ENCODE data around the gene USP47. TPM values are rescaled to one million over a fixed set of nuclear protein-coding genes. Genes with fewer than 3 reads are reported as not detected.

USP47 gene
- total RNA-seq, 1 experiment from 2014 or later, result 50.4 TPM

DNA sequence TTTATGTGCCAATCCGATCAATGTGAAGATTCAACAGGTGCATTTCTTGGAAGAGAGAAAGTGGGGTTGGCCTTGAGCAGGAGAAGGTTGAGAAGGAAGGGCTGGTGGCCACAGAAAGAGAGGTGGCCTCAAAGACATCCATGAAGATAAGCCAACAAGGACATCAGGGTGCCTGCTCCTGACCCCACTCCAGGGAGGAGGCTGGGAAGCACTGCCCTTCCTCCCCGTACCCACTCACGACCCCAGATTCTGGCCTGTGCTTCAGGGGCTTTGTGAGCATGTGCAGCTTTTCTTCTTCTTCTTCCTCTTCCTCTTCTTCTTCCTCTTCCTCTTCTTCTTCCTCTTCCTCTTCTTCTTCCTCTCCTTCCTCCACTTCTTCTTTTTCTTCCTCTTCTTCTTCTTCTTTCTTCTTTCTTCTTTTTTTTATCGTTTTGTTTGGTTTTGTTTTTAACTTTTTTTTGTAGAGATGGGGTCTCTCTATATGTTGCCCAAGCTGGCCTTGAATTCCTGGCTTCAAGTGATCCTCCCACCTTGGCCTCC lies 136.4 kb downstream of the USP47 start:
- DNase-seq, result no peak
- H3K36me3 Mint-ChIP-seq (ENCODE audit: insufficient read depth, unreplicated experiment), result peaks cover 40% of the 10 kb centered on the region
- TF ChIP-seq, protein P1, sequence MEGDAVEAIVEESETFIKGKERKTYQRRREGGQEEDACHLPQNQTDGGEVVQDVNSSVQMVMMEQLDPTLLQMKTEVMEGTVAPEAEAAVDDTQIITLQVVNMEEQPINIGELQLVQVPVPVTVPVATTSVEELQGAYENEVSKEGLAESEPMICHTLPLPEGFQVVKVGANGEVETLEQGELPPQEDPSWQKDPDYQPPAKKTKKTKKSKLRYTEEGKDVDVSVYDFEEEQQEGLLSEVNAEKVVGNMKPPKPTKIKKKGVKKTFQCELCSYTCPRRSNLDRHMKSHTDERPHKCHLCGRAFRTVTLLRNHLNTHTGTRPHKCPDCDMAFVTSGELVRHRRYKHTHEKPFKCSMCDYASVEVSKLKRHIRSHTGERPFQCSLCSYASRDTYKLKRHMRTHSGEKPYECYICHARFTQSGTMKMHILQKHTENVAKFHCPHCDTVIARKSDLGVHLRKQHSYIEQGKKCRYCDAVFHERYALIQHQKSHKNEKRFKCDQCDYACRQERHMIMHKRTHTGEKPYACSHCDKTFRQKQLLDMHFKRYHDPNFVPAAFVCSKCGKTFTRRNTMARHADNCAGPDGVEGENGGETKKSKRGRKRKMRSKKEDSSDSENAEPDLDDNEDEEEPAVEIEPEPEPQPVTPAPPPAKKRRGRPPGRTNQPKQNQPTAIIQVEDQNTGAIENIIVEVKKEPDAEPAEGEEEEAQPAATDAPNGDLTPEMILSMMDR (IDR thresholded peaks at IDR 0.05; ENCODE audit: insufficient read depth in 1 of 2, low read depth in 1 of 2, low read length in 1 of 2, severe bottlenecking in 1 of 2, unreplicated experiment in 1 of 2), result no peak
- ChIA-PET CTCF (interaction anchor here (0.6 kb wide), 1 partner anchor 11 kb away, joined by 3 read pairs; no protein-coding TSS in a partner anchor), POLR2A (no interaction called here)
- no TSS peak for BruUV-seq (replicated peaks)
- peaks cover 54% of the 10 kb centered on the region for H3K4me1 Mint-ChIP-seq (ENCODE audit: low read depth, unreplicated experiment)
- H3K4me3 ChIP-seq (ENCODE audit: low read depth, low read length), result no peak overlapping the region
- H3K36me3 ChIP-seq (ENCODE audit: control insufficient read depth, insufficient read depth, low read length), result no peaks in the 10 kb centered on the region
- no peaks in the 10 kb centered on the region for H3K27me3 ChIP-seq (replicated peaks; ENCODE audit: control insufficient read depth, insufficient read depth, low read length)
- H3K27ac Mint-ChIP-seq (ENCODE audit: unreplicated experiment), result no peak overlapping the region
- peaks cover 6% of the 10 kb centered on the region for H3K9me3 Mint-ChIP-seq (ENCODE audit: unreplicated experiment)
- H3K4me1 ChIP-seq, result peaks cover 23% of the 10 kb centered on the region
- H3K27me3 Mint-ChIP-seq (ENCODE audit: insufficient read depth, unreplicated experiment), result no peaks in the 10 kb centered on the region
- no peaks in the 10 kb centered on the region for H3K9me3 ChIP-seq
- no peak overlapping the region for H3K4me3 Mint-ChIP-seq (ENCODE audit: unreplicated experiment)
- intact Hi-C loops (cut with micrococcal nuclease; ENCODE audit: unreplicated experiment), result no loop called here

DNA sequence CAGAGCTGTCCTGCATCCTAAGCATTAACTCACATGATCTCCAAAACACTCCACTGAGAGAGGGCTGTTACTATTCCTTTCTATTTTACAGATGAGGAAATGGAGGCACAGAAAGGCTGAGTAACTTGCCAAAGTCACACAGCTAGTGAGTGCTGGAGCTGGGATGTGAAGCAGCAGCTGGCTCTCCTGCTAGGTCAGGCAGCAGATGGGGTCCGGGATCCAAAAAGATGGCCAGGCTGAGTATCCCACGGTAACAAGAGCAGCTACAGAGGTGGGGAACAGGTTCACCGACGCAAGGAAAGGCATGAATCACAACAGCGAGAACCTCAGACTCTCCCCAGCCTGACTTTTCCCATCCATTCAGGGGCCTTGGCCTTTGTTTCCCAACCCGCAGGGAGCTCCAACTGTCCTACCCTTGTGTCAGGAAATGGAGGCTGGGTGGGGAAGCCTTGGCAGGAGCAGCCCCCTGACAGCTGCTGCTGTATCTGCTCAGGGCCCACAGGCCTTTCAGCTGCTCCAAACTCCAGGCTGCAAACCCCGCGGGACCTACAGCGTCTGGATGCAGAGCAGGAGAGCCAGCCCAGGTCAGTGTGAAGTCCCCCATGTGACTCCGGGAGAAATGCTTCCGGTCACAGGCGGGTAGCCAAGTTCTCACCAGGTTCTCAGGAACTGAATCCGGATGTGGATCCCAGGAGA lies 137.2 kb downstream of the USP47 start:
- H3K9me3 Mint-ChIP-seq (ENCODE audit: unreplicated experiment), result peaks cover 6% of the 10 kb centered on the region
- ChIA-PET POLR2A (no interaction called here), CTCF (no interaction called here)
- H3K9me3 ChIP-seq, result no peaks in the 10 kb centered on the region
- H3K27ac Mint-ChIP-seq (ENCODE audit: unreplicated experiment), result peak overlapping the region; percentile 69
- intact Hi-C loops (cut with micrococcal nuclease; ENCODE audit: unreplicated experiment), result no loop called here
- H3K36me3 ChIP-seq (ENCODE audit: control insufficient read depth, insufficient read depth, low read length), result peaks cover 3% of the 10 kb centered on the region; the same call in 1 of the 2 replicates
- DNase-seq, result no peak
- H3K4me3 ChIP-seq (ENCODE audit: low read depth, low read length), result no peak overlapping the region
- H3K4me1 ChIP-seq, result peaks cover 23% of the 10 kb centered on the region
- H3K27me3 ChIP-seq (replicated peaks; ENCODE audit: control insufficient read depth, insufficient read depth, low read length), result no peaks in the 10 kb centered on the region
- no peak overlapping the region for H3K4me3 Mint-ChIP-seq (ENCODE audit: unreplicated experiment)
- no peaks in the 10 kb centered on the region for H3K27me3 Mint-ChIP-seq (ENCODE audit: insufficient read depth, unreplicated experiment)
- TF ChIP-seq, protein P1 (IDR thresholded peaks at IDR 0.05; ENCODE audit: insufficient read depth in 1 of 2, low read depth in 1 of 2, low read length in 1 of 2, severe bottlenecking in 1 of 2, unreplicated experiment in 1 of 2), result no peak
- peaks cover 54% of the 10 kb centered on the region for H3K4me1 Mint-ChIP-seq (ENCODE audit: low read depth, unreplicated experiment)
- BruUV-seq (replicated peaks), result no TSS peak
- peaks cover 45% of the 10 kb centered on the region for H3K36me3 Mint-ChIP-seq (ENCODE audit: insufficient read depth, unreplicated experiment)

GRCh38 chr11:11979488-11980117 lies 137.8 kb downstream of the USP47 start:
- peak overlapping the region; percentile 69 for H3K27ac Mint-ChIP-seq (ENCODE audit: unreplicated experiment)
- TF ChIP-seq, protein P1 (IDR thresholded peaks at IDR 0.05; ENCODE audit: insufficient read depth in 1 of 2, low read depth in 1 of 2, low read length in 1 of 2, severe bottlenecking in 1 of 2, unreplicated experiment in 1 of 2), result no peak
- H3K4me3 Mint-ChIP-seq (ENCODE audit: unreplicated experiment), result no peak overlapping the region
- peaks cover 3% of the 10 kb centered on the region; the same call in 1 of the 2 replicates for H3K36me3 ChIP-seq (ENCODE audit: control insufficient read depth, insufficient read depth, low read length)
- H3K9me3 ChIP-seq, result no peaks in the 10 kb centered on the region
- intact Hi-C loops (cut with micrococcal nuclease; ENCODE audit: unreplicated experiment), result no loop called here
- peaks cover 46% of the 10 kb centered on the region for H3K36me3 Mint-ChIP-seq (ENCODE audit: insufficient read depth, unreplicated experiment)
- no peak for DNase-seq
- no peak overlapping the region for H3K4me3 ChIP-seq (ENCODE audit: low read depth, low read length)
- peaks cover 6% of the 10 kb centered on the region for H3K9me3 Mint-ChIP-seq (ENCODE audit: unreplicated experiment)
- peaks cover 23% of the 10 kb centered on the region for H3K4me1 ChIP-seq
- no TSS peak for BruUV-seq (replicated peaks)
- no peaks in the 10 kb centered on the region for H3K27me3 Mint-ChIP-seq (ENCODE audit: insufficient read depth, unreplicated experiment)
- H3K4me1 Mint-ChIP-seq (ENCODE audit: low read depth, unreplicated experiment), result peaks cover 54% of the 10 kb centered on the region
- ChIA-PET CTCF (interaction anchor here (0.6 kb wide), 1 partner anchor 12 kb away, joined by 3 read pairs; no protein-coding TSS in a partner anchor), POLR2A (no interaction called here)
- H3K27me3 ChIP-seq (replicated peaks; ENCODE audit: control insufficient read depth, insufficient read depth, low read length), result no peaks in the 10 kb centered on the region
